AG04449 (cell line): Measurements from ENCODE around the gene DAB2IP.

Source experiments
- CTCF ChIA-PET: fragments of 350-600 bp; formaldehyde crosslinking; extraction: SDS; loops from one replicate; lab custom pipeline; 2021; ENCODE audit warnings: antibody characterized with exemption; lab: Yijun Ruan, JAX
- POLR2A ChIA-PET: fragments of 400-600, 350-600 bp; formaldehyde crosslinking; extraction: SDS; loops from one replicate; lab custom pipeline; 2020; ENCODE audit warnings: antibody characterized with exemption, inconsistent platforms; lab: Yijun Ruan, JAX
- DNase-seq: peaks from one replicate; pipeline ENCODE4 v3.0.0-alpha.2; 2010; ENCODE audit warnings: low read depth, low spot score
- H3K4me3 ChIP-seq: 2 replicates; pipeline ENCODE4 v1.5.1; 2011; ENCODE audit warnings: low read depth, mild to moderate bottlenecking, control low read depth, low read length
- TF ChIP-seq, protein P1 (sequence below): IDR thresholded peaks from one replicate; pipeline ENCODE4 v1.5.1; 2011; ENCODE audit warnings: mild to moderate bottlenecking, moderate library complexity, low read length, control low read depth, inconsistent platforms; ENCODE audit not compliant: insufficient read depth; ENCODE audit errors: missing control alignments

Gene DAB2IP

DNA sequence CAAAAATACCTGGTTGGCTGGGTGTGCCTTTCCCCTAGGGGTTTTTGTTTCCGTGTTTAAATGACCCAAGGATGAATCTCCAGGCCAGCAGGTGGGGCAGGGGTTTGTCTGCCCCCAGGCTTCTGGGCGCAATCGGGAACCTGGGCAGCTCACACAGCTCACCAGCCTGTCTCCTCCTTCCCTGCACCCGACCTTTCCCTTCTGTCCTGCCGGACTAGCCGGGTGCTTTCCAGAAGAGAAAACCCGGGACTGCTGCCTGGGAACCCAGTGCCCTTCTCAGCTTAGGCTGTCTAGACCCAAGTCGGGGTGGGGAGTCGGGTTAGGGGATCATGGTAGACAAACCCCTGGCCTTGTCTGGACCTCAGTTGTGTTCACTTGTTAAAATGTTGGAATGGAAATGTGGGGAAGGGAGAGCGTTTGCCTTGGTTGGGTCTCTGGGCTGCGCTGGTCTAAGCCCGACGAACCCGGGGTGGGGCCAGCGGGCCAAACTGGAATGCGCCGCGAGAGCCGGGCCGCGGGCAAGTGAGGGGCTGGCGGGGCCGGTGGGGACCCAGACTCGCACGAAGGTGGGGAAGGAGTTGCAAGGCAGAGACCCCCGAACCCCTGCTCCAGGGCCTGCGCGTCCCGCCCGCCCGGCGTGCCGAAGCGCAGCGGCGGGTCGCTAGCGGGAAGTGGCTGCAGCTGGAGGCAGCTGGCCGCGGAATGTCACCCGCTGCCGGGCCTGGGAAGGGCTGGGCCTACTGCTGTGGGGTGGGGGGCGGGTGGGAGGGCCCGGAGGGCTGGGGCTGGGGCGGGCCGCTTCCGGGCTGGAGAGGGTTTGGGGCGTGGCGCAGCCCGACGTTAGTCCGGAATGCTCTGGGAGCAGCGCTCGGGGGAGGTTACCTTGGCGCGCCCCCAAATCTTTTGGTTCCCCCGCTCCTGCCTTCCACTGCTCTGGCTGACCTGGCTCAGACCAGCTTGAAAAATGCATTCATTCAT lies 84.6 kb downstream of the DAB2IP start:
- CTCF ChIA-PET = interaction anchor here (0.8 to 3.2 kb wide), 15 partner anchors 9 to 266 kb away, joined by 3 to 24 read pairs (median 4); no protein-coding TSS in a partner anchor
- peak overlapping the region; percentile 27 for H3K4me3 ChIP-seq
- TF ChIP-seq, protein P1, sequence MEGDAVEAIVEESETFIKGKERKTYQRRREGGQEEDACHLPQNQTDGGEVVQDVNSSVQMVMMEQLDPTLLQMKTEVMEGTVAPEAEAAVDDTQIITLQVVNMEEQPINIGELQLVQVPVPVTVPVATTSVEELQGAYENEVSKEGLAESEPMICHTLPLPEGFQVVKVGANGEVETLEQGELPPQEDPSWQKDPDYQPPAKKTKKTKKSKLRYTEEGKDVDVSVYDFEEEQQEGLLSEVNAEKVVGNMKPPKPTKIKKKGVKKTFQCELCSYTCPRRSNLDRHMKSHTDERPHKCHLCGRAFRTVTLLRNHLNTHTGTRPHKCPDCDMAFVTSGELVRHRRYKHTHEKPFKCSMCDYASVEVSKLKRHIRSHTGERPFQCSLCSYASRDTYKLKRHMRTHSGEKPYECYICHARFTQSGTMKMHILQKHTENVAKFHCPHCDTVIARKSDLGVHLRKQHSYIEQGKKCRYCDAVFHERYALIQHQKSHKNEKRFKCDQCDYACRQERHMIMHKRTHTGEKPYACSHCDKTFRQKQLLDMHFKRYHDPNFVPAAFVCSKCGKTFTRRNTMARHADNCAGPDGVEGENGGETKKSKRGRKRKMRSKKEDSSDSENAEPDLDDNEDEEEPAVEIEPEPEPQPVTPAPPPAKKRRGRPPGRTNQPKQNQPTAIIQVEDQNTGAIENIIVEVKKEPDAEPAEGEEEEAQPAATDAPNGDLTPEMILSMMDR = no peak
- POLR2A ChIA-PET = no interaction called here
- DNase-seq = no peak

DNA sequence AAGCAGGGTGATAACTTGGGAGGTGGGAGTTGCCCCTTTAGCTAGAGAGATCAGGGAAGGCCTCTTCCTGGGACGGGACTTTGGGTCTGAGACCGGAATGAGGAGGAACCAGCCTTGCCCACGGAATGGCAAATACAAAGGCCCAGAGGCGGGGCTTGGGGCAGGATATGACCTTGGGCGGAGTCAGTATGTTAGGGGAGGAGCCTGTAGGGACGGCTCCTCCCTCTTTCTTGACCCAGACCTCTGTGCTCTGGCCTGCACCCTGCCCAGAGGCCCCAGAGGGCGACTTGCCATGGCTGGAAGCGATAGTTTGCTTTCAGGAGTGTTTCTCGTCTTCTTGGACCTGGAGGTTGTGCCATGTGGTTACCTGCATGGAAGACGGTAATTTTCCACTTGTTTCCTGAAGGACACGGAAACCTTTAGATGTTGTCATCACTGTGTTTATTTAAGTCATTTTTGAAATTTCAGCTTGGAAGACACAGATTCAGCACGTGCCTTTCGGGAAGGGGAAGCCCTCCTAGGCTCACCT lies 85.6 kb downstream of the DAB2IP start:
- H3K4me3 ChIP-seq = no peak overlapping the region
- ChIA-PET CTCF (no interaction called here), POLR2A (no interaction called here)
- DNase-seq = no peak
- TF ChIP-seq, protein P1 = no peak

DNA sequence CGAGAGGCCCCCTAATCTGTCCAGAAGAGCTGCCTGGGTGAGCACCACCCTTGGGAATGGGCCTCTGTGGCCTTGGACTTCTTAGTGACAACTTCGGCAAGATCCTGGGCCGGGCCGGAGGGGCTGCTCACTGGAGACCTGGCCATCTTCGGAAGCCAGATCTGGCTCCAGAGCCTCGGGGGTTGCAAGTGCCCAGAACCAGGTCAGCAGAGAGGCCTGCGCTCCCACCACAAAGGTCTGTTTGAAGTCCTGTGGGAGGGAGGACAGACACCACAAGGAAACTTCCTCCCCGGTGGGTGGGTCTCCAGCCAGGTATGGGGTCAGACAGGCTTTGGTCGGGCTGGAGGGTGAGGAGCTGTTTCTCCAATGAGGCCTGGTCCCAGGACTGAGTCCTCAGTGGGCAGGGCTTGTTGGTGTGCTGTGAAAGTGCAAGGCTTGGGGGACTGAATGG lies 86.1 kb downstream of the DAB2IP start:
- H3K4me3 ChIP-seq = no peak overlapping the region
- DNase-seq = no peak
- TF ChIP-seq, protein P1 = no peak
- ChIA-PET CTCF (no interaction called here), POLR2A (no interaction called here)

DNA sequence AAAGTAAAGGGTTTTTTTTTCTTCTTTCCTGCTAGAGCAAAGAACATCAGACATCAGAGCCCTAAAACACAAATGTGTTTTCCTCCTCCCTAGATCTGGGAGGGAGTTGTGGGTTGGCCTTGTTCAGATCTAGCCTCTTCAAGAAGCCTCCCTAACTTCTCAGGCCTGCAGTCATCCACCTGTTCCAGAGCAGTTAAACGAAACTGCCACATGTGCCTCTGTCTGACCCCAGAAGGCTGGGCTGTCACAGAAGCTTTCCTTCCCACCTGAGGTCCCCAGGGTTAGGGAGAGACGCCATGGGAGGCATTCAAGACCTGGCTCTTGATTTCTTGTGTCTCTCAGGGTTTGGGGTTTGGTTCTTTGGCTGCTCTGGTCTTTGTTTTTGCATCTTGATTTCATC lies 87.0 kb downstream of the DAB2IP start:
- ChIA-PET CTCF (interaction anchor here (1.0 kb wide), 1 partner anchor 10 kb away, joined by 4 read pairs; no protein-coding TSS in a partner anchor), POLR2A (interaction anchor here (1.1 kb wide), 1 partner anchor 46 kb away, joined by 3 read pairs; no protein-coding TSS in a partner anchor)
- H3K4me3 ChIP-seq = no peak overlapping the region
- TF ChIP-seq, protein P1 = no peak
- DNase-seq = no peak

DNA sequence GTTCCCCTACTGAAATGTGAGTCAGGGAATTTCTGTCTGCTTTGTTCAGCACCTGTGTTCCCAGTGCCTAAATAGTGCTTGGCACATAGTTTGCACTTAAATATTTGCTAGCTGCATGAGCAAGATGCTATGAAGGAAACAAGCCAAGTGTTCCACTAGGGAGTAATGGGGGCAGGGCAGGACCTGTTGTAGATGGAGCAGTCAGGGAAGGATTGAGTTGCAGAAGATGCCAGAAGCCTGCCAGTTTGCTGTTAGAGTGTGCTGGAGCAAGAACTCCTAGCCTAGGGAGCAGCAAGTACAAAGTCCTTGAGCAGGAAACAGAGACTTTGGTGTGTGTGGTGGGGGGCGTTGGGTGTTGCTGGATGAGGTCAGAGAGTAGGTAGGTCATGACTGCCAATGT lies 87.5 kb downstream of the DAB2IP start:
- DNase-seq = no peak
- H3K4me3 ChIP-seq = no peak overlapping the region
- TF ChIP-seq, protein P1 = no peak
- CTCF ChIA-PET = interaction anchor here (1.0 kb wide), 1 partner anchor 10 kb away, joined by 4 read pairs; no protein-coding TSS in a partner anchor
- POLR2A ChIA-PET = interaction anchor here (1.1 kb wide), 1 partner anchor 46 kb away, joined by 3 read pairs; no protein-coding TSS in a partner anchor

DNA sequence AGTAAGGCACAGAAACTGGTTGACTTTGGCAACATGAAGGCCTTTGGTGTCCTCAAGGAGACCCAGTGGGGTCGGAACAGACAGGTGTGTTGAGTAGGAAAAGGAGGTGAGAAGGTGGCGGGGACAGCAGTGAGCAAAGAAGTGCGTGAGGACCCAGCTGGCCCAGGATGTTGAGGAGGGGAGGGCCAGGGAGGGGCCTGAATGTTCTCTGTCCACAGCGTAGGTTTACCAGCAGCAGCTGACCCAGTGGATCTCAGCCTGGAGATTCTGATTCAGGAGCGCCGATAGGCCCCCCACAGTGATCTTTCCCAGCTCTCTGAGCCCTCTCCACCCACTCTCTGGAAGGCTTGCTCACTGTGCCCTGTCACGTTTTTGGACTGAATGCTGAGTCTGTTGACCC lies 88.5 kb downstream of the DAB2IP start:
- H3K4me3 ChIP-seq = no peak overlapping the region
- TF ChIP-seq, protein P1 = no peak
- CTCF ChIA-PET = interaction anchor here (2.2 kb wide), 1 partner anchor 194 kb away, joined by 8 read pairs; no protein-coding TSS in a partner anchor
- DNase-seq = no peak
- POLR2A ChIA-PET = no interaction called here
